ENCODE measurements around the gene NAA11.

NAA11 gene

DNA sequence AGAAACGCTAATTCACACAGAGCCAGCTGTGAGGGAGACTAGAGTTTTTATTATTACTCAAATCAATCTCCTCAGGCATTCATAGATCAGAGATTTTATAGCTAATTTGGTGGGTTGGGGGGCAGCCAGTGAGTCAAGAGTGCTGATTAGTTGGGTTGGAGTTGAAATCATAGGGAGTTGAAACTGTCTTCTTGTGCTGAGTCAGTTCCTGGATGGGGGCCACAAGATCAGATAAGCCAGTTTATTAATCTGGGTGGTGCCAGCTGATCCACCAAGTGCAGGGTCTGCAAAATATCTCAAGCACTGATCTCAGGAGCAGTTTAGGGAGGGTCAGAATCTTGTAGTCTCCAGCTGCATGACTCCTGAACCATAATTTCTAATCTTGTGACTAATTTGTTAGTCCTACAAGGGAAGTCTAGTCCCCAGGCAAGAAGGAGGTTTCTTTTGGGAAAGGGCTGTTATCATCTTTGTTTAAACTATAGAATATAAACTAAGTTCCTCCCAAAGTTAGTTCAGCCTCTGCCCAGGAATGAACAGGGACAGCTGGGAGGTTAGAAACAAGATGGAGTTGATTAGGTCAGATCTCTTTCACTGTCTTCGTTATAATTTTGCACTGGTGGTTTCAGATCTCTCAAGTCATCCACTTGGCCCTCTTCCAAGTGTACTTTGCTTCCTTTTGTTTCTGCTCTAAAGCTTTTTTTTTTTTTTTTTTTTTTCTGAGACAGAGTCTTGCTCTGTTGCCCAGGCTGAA is 5.4 kb upstream of the NAA11 start:
- no peaks in the 10 kb centered on the region for H3K4me1 Mint-ChIP-seq
- no peaks in the 10 kb centered on the region for H3K9me3 Mint-ChIP-seq
- H3K27me3 Mint-ChIP-seq, result no peaks in the 10 kb centered on the region
- H3K27ac Mint-ChIP-seq, result no peak overlapping the region
- H3K4me3 Mint-ChIP-seq, result no peak overlapping the region
- H3K36me3 Mint-ChIP-seq, result no peaks in the 10 kb centered on the region
- ATAC-seq, result no peak

DNA sequence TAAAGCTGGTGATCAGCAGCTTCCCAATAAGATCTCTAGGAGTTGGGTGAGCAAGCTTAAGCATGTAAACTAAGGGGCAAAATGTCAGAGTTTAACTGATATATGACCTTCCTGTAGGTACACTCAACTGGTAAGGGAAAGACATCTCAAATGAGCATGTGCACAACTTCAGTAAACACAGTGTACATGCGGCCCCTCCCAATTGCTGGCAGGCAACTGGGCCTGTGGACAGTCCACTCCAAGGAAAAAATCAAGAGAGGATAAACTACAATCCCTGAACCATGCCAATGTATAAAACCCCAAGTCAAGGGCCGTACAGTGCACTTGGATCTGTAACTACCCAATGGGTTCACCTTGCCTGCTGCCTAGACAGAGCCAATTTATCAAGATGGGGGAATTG is 4.9 kb upstream of the NAA11 start:
- no peaks in the 10 kb centered on the region for H3K4me1 Mint-ChIP-seq

DNA sequence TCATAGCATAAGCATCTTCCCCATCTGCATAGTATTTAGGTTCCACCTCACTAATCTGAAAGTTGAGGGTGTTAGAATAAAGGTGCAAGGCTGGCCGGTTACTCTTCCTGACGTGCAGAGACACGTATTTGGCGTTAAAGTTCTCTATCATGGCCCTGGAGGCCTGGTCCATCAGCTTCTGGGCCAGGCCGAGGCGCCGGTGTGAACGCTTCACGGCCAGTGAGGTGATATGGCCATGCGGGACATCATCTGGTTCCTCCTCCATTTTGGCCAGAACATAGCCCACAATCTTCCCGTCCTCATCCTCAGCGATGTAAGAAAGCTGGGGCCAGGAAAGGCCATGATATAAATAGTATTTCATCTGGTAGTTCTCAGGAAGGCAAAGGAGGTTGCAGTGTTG is 425 bp downstream of the NAA11 start:
- ATAC-seq, result no peak
- no peaks in the 10 kb centered on the region for H3K9me3 Mint-ChIP-seq
- H3K4me1 Mint-ChIP-seq, result no peaks in the 10 kb centered on the region
- H3K27me3 Mint-ChIP-seq, result no peaks in the 10 kb centered on the region
- H3K36me3 Mint-ChIP-seq, result no peaks in the 10 kb centered on the region
- H3K27ac Mint-ChIP-seq, result no peak overlapping the region
- H3K4me3 Mint-ChIP-seq, result no peak overlapping the region

More for the DNA sequence above, 4.9 kb upstream of the NAA11 start:
- ATAC-seq, result peak; percentile 16
- Mint-ChIP-seq H3K9me3 (no peaks in the 10 kb centered on the region), H3K4me3 (no peak overlapping the region), H3K36me3 (no peaks in the 10 kb centered on the region), H3K27me3 (no peaks in the 10 kb centered on the region), H3K27ac (no peak overlapping the region)

DNA sequence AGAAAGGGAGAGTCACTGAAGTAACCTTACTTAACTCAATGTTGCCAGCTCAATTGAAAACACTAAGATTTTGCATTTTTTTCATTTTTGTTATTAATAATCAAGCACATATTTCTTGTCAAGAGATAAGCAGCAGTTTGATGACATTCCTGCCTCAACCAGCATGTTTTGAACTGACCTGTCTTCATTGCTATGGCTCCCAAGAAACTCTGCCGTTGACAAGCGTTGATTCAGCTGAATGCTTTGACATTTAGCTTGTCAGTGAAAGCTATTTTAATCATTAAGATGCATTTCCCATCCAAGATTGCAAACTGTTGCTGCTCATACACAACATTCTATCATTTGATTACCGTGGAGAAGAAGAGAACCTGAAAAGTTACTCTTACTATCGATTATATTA is 5.9 kb downstream of the NAA11 start:
- no peaks in the 10 kb centered on the region for H3K9me3 Mint-ChIP-seq
- no peak overlapping the region for H3K27ac Mint-ChIP-seq
- no peaks in the 10 kb centered on the region for H3K4me1 Mint-ChIP-seq
- ATAC-seq, result no peak
- H3K27me3 Mint-ChIP-seq, result peaks cover 7% of the 10 kb centered on the region
- no peak overlapping the region for H3K4me3 Mint-ChIP-seq
- H3K36me3 Mint-ChIP-seq, result no peaks in the 10 kb centered on the region

DNA sequence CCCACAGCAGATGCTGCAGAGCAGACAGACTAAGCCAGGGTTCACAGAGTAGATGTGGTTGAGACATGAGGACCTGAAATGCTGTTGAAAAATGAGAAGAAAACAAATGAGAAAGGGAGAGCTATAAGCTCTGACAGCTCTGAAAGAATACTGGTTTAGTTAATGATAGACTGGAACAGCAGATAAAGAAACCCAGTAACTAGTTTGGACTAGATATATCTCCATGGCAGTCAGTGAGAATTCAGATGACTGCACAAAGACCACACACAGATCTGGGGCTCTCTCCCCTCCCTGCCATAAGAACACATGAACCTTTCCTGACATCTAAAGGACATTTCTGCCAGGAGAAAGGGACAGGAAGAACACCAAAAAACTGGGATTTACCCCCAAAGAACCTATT is 8.2 kb downstream of the NAA11 start:
- Mint-ChIP-seq H3K4me3 (no peak overlapping the region), H3K4me1 (no peaks in the 10 kb centered on the region), H3K27ac (no peak overlapping the region), H3K27me3 (peaks cover 8% of the 10 kb centered on the region), H3K9me3 (no peaks in the 10 kb centered on the region), H3K36me3 (no peaks in the 10 kb centered on the region)
- no peak for ATAC-seq

DNA sequence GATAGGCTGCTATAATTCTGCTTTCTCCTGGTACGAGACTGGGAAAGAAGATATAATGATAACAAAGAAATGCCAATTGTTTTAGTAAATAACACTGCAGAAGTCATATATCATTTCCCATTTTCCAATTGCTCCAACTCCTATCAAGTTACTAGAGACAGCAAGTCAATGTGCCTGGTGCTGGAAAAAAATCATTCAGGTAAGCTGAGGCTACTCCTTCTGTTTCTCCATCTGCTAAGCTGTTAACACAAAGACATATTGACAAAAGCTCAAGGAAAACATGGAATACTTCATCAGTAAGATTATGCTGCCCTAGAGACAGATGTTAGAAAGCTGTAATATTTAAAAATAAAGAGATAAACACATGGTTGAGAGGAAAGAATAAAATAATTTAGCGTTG is 10.0 kb downstream of the NAA11 start:
- peaks cover 8% of the 10 kb centered on the region for H3K27me3 Mint-ChIP-seq
- H3K36me3 Mint-ChIP-seq, result no peaks in the 10 kb centered on the region
- H3K4me1 Mint-ChIP-seq, result no peaks in the 10 kb centered on the region
- H3K9me3 Mint-ChIP-seq, result no peaks in the 10 kb centered on the region
- no peak overlapping the region for H3K4me3 Mint-ChIP-seq
- H3K27ac Mint-ChIP-seq, result no peak overlapping the region
- no peak for ATAC-seq

DNA sequence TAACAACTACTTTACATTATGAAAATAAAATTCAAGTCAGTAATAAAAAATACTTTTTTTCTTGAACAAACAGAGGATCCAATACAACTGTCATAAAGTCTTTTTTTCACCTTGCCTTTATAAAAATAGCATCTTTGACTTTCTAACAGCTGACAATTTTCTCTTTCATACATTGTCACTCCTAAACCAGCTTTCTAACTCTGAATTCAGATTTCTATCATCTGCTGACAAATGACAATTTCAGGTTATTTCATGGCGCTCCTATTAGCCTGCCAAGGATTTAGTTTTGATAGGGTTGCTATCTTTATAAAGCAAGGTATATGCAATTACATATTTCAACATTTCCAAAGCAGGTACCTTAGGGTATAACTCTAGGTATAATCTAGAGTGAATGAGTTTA is 14.6 kb downstream of the NAA11 start:
- Mint-ChIP-seq H3K4me1 (no peaks in the 10 kb centered on the region), H3K27ac (no peak overlapping the region), H3K4me3 (no peak overlapping the region), H3K9me3 (no peaks in the 10 kb centered on the region), H3K27me3 (peaks cover 8% of the 10 kb centered on the region), H3K36me3 (no peaks in the 10 kb centered on the region)
- no peak for ATAC-seq

DNA sequence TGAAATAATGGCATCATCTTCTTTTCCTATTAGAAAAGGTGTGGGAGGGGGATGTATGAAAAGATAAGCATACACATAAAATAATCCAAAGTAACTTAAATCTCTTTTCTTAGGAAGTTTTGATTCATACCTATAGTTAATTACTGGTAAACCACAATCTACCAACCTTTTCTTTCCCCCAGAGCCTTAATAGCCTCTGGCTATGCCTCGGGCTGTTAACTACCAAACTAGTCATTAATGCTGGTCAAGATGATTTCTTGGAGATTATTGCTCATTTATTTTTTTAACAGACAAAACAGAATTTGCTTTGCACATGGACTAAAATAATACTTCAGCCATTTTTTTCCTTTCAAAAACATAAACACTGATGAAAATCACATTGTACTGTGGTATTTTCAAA is 16.9 kb downstream of the NAA11 start:
- H3K4me1 Mint-ChIP-seq, result no peaks in the 10 kb centered on the region
- no peaks in the 10 kb centered on the region for H3K27me3 Mint-ChIP-seq
- no peaks in the 10 kb centered on the region for H3K9me3 Mint-ChIP-seq

DNA sequence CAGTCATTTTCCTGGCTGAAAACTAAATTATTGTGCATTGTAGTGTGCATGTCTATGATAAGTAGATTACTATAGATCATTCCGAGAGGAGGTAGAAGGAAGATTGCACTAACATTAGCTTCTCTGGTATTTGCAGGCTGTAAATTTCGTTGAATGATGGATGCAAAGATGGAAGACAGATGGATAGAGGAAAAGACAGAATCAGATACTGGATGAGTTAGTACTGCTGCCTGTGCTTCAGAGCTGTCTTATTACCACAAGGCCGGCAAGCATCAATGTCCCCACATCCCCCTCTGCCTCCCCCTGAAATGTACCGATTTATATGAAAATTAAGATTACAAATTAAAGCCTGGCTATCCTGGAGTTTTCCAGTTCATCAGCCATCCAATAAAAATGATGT is 17.7 kb downstream of the NAA11 start:
- Mint-ChIP-seq H3K4me3 (no peak overlapping the region), H3K27me3 (no peaks in the 10 kb centered on the region), H3K27ac (no peak overlapping the region)

More for the DNA sequence above, 16.9 kb downstream of the NAA11 start:
- Mint-ChIP-seq H3K4me3 (no peak overlapping the region), H3K27ac (no peak overlapping the region), H3K36me3 (no peaks in the 10 kb centered on the region)
- no peak for ATAC-seq

DNA sequence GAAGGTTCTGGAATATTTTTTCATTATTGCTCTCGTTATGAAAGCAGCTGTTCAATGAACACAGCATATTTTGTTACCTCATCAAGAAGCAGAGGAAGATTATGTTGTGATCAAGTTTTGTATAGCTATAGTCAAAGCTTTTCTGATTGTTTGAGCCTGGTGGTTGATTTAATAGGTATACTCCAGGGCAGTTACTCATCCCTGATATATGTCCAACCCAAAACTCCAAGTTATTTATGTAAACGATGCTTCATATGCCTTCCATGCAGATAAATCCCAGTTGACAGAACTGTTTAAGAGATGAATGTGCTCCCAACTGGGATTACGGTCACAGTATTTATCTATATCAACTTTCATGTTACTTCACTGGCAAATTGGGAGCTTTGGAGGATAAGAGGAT is 19.1 kb downstream of the NAA11 start:
- Mint-ChIP-seq H3K36me3 (no peaks in the 10 kb centered on the region), H3K4me3 (no peak overlapping the region), H3K27me3 (no peaks in the 10 kb centered on the region), H3K9me3 (no peaks in the 10 kb centered on the region), H3K27ac (no peak overlapping the region), H3K4me1 (no peaks in the 10 kb centered on the region)
- ATAC-seq, result no peak

More for the DNA sequence above, 17.7 kb downstream of the NAA11 start:
- no peak for ATAC-seq
- Mint-ChIP-seq H3K4me1 (no peaks in the 10 kb centered on the region), H3K9me3 (no peaks in the 10 kb centered on the region), H3K36me3 (no peaks in the 10 kb centered on the region)

DNA sequence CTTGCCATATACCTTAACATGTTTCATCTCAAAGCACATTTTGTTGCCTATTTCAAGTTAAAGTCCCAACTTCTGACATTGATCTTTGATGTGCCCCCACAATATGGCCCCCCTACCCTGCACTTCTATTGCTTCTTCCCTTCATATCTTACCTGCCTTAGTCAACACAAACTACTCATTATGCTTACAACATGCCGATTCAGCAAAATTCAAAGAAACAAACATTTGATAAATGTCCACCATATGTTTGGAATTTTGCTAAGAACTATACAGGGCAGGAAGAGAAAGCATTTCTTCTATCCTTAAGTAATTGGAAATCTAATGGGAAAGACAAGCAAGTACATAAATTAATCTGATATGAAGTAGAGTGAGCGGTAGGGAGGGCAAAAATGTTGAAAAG is 25.6 kb downstream of the NAA11 start:
- H3K4me1 Mint-ChIP-seq, result no peaks in the 10 kb centered on the region
- no peaks in the 10 kb centered on the region for H3K36me3 Mint-ChIP-seq
- no peak for ATAC-seq
- no peak overlapping the region for H3K4me3 Mint-ChIP-seq
- peaks cover 13% of the 10 kb centered on the region for H3K27me3 Mint-ChIP-seq
- H3K27ac Mint-ChIP-seq, result no peak overlapping the region
- H3K9me3 Mint-ChIP-seq, result no peaks in the 10 kb centered on the region

DNA sequence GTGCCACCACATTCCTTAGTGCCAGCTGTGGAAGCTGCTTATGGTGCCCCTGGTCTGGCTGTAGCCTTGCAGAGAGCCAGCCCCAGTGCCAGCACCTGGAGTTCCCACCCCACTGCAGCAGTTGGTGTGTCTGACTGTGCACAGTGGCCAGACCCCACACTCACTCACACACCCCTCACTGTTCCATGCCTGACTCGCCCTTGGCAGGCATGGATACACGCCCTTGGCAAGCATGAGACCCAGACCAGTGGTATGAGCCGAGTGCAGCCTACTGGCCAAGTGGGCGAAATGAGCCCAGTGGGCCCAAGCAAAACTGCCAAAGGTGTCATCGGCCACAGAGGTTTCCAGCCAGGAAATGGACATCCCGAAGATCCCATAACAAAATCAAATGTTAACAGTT is 27.4 kb downstream of the NAA11 start:
- H3K36me3 Mint-ChIP-seq, result no peaks in the 10 kb centered on the region
- no peak overlapping the region for H3K4me3 Mint-ChIP-seq
- ATAC-seq, result no peak
- no peak overlapping the region for H3K27ac Mint-ChIP-seq
- H3K27me3 Mint-ChIP-seq, result peaks cover 13% of the 10 kb centered on the region
- no peaks in the 10 kb centered on the region for H3K4me1 Mint-ChIP-seq
- no peaks in the 10 kb centered on the region for H3K9me3 Mint-ChIP-seq

DNA sequence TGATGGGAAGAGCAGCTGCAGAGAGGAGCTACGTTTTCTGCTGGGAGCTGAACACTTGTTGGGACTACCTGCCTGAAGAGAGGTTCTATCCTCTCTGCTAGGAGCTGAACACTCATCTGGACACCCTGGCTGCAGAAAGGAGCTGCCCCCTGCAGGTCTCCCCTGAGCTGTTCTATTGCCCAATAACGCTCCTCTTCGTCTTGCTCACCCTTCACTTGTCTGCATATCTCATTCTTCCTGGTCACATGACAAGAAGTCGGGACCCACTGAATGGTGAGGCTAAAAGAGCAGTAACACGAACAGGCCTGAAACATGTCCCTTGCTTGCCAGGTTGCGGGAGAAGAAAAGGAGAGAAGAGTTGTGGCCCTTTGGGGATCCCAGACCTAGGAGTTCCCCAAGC is 27.8 kb downstream of the NAA11 start:
- H3K27me3 Mint-ChIP-seq, result peaks cover 13% of the 10 kb centered on the region
- H3K4me3 Mint-ChIP-seq, result no peak overlapping the region
- H3K27ac Mint-ChIP-seq, result no peak overlapping the region
- no peaks in the 10 kb centered on the region for H3K36me3 Mint-ChIP-seq
- no peaks in the 10 kb centered on the region for H3K9me3 Mint-ChIP-seq
- peak; percentile 29 for ATAC-seq
- no peaks in the 10 kb centered on the region for H3K4me1 Mint-ChIP-seq

DNA sequence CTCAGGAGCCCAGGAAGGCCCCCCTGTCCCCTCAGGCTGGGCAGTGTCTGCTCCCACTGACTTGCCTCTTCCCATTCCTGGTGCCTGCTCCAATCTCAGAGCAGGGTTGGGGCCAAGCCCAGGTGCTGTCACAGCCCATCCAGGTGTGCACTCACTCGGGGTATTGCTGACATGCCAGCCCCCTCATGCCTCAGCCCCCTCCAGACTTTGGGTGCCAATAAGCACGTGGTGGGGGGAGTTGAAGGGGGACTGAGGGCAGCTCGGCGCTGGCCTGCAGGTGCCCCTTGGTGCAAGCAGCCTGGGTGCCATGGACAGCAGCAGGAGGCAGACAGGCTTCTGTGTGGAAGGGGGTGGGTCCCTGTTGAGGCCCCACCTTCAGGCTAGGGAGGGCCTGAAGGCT is 28.4 kb downstream of the NAA11 start:
- Mint-ChIP-seq H3K4me1 (no peaks in the 10 kb centered on the region), H3K4me3 (no peak overlapping the region), H3K27me3 (peaks cover 13% of the 10 kb centered on the region), H3K27ac (no peak overlapping the region), H3K36me3 (no peaks in the 10 kb centered on the region), H3K9me3 (no peaks in the 10 kb centered on the region)
- peak; percentile 7 for ATAC-seq

DNA sequence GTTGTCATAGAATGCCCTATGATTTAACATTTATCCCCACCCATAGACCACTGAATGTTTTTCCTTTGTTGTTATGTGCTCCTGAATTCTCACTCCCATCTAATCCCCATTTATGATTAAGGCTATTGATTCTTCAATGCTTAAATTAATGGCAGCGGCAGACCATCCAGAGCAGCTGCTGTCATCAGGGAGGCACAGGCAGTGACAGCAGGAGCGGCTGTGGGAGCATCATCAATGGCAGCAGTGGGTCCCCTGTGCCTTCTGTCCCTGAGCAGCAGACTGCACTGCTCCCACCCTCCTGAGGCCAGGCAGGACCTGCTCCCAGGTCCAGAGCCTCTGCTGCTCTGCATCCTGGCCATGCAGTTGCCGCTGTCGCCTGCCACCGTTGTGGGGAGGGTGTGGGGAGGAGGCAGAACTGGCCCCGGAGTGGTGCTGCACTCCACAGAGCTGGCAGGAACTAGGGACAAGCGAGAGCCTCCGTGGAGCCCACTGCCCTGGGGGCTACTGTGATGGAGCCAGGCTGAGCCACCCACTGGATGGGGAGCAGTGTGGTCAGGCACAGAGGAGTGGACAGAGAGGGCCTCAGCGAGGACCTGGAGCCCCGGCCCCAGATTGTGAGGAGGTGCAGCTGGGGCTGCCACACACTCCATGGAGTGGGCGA is 29.0 kb downstream of the NAA11 start:
- H3K36me3 Mint-ChIP-seq, result no peaks in the 10 kb centered on the region
- no peak overlapping the region for H3K27ac Mint-ChIP-seq
- no peak overlapping the region for H3K4me3 Mint-ChIP-seq
- peaks cover 13% of the 10 kb centered on the region for H3K27me3 Mint-ChIP-seq
- peak; percentile 37 for ATAC-seq
- no peaks in the 10 kb centered on the region for H3K9me3 Mint-ChIP-seq
- H3K4me1 Mint-ChIP-seq, result no peaks in the 10 kb centered on the region

DNA sequence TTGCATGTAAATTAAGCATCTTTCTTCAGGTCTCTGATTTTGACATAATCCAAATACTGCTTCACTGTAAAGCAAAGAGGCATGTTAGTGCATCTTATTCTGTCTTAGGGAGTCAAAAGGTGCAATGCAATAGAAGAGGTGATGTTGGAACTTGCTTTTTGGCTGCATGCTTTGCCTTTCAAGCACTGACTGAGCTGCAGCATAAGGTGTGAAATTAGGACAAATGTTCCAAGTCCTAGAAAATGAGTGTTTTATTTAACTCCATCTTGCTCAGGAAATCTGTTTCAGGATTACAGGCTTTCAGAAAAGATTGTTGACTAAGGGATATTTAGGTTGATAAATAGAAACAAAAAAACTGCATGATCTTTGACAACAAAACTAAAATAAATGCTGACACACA is 30.8 kb downstream of the NAA11 start:
- Mint-ChIP-seq H3K27ac (no peak overlapping the region), H3K27me3 (peaks cover 13% of the 10 kb centered on the region), H3K4me1 (no peaks in the 10 kb centered on the region), H3K4me3 (no peak overlapping the region), H3K36me3 (no peaks in the 10 kb centered on the region), H3K9me3 (no peaks in the 10 kb centered on the region)
- no peak for ATAC-seq

All from stimulated activated memory B cell treated with anti-CD40 and anti-IgM and Interleukin-4, amounts not matched to agents 10 μg/mL and 1 μg/mL and 100 μg/mL, for 72 hours (primary cell).